Ascending aorta (tissue), 2 donors: Measurements from ENCODE around the gene CCND1. TPM values are rescaled to one million over a fixed set of nuclear protein-coding genes. Genes with fewer than 3 reads are reported as not detected.
"Not testable (repeated sequence)": the region's sequence is repeated elsewhere in the genome, so short reads cannot be mapped to it uniquely, and the experiment has no call there.

ENCODE experiments used
- DNase-seq, 2 donors: peaks; one replicate each; pipeline ENCODE4 v3.0.0-alpha.2; 2019; ENCODE audit warnings: low spot score in 2 of 2
- H3K27ac ChIP-seq, 2 donors: fragments of 200-600 bp; sonication (generic); one replicate each; pipeline ENCODE4 v1.5.1; 2016 to 2017; ENCODE audit warnings: mild to moderate bottlenecking in 1 of 2
- H3K27me3 ChIP-seq: fragments of 200-600 bp; sonication (generic); one replicate; pipeline ENCODE4 v1.5.1; 2017
- H3K36me3 ChIP-seq, 2 donors: fragments of 200-600 bp; sonication (generic); one replicate each; pipeline ENCODE4 v1.5.1; 2016
- H3K4me1 ChIP-seq, 2 donors: fragments of 200-600 bp; sonication (generic); one replicate each; pipeline ENCODE4 v1.5.1; 2016 to 2017; ENCODE audit warnings: mild to moderate bottlenecking in 1 of 2
- H3K4me3 ChIP-seq, 2 donors: fragments of 200-600 bp; sonication (generic); one replicate each; pipeline ENCODE4 v1.5.1; 2016 to 2017; ENCODE audit warnings: mild to moderate bottlenecking in 1 of 2
- H3K9me3 ChIP-seq, 2 donors: fragments of 200-600 bp; sonication (generic); one replicate each; pipeline ENCODE4 v1.5.1; 2016
- intact Hi-C: fragments of 100-400 bp; cut with DNase I; formaldehyde crosslinking; loops from one replicate; pipeline ENCODE4 v1.15.1; 2023
- total RNA-seq: library from RNA; depleted of rRNA; stranded (reverse); fragments of >200 nt; gene quantifications from one replicate; pipeline ENCODE4 v1.1.0, GENCODE V29; 2016
- TF ChIP-seq, protein P1 (sequence below), 3 experiments: fragments of 200-600 bp in 2 of 3; fragments of 450-650 bp in 1 of 3; sonication (generic) in 2 of 3; IDR thresholded peaks; one replicate each; pipeline ENCODE4 v1.5.1; 2016 to 2019; ENCODE audit warnings: antibody characterized with exemption in 3 of 3, mild to moderate bottlenecking in 1 of 3, moderate library complexity in 1 of 3

The CCND1 gene
- total RNA-seq, 1 donor from 2014 or later: 90.6 TPM

DNA sequence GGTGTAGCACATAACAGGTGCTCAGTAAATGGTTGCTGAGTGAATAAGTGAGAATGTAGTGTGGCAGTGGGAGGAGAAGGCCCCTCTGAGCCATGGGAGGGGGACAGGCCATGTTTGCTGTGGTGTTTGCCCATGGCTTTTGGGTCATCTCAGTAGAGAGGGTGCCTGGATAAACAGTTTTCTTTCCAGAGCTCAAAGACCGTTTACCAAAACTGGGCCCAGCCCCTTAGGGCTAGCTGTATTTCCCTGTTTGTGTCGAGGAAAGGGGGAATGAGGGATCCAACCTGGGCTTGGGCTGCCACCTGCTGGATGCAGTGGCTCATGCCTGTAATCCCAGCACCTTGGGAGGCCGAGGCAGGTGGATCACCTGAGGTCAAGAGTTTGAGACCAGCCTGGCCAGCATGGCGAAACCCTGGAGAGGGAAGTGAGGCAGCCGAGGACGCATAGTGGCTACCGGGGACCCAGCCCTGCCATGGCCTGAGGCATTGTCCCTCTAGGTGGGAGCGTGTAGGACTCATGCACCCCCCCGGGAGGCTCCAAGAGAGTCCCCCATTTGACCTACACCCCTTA, 42.9 kb downstream of the CCND1 start:
- no peak overlapping the region for H3K4me3 ChIP-seq
- no peak for DNase-seq
- intact Hi-C loops: loop anchor here (5.0 kb wide), 1 partner anchor 228 kb away; no protein-coding TSS in a partner anchor
- H3K27me3 ChIP-seq: no peaks in the 10 kb centered on the region
- TF ChIP-seq, protein P1, sequence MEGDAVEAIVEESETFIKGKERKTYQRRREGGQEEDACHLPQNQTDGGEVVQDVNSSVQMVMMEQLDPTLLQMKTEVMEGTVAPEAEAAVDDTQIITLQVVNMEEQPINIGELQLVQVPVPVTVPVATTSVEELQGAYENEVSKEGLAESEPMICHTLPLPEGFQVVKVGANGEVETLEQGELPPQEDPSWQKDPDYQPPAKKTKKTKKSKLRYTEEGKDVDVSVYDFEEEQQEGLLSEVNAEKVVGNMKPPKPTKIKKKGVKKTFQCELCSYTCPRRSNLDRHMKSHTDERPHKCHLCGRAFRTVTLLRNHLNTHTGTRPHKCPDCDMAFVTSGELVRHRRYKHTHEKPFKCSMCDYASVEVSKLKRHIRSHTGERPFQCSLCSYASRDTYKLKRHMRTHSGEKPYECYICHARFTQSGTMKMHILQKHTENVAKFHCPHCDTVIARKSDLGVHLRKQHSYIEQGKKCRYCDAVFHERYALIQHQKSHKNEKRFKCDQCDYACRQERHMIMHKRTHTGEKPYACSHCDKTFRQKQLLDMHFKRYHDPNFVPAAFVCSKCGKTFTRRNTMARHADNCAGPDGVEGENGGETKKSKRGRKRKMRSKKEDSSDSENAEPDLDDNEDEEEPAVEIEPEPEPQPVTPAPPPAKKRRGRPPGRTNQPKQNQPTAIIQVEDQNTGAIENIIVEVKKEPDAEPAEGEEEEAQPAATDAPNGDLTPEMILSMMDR (IDR thresholded peaks at IDR 0.05): no peak
- H3K36me3 ChIP-seq: no peaks in the 10 kb centered on the region
- H3K9me3 ChIP-seq: no peaks in the 10 kb centered on the region
- peaks cover 0 to 6% of the 10 kb centered on the region in 2 donors for H3K4me1 ChIP-seq
- H3K27ac ChIP-seq: no peak overlapping the region

DNA sequence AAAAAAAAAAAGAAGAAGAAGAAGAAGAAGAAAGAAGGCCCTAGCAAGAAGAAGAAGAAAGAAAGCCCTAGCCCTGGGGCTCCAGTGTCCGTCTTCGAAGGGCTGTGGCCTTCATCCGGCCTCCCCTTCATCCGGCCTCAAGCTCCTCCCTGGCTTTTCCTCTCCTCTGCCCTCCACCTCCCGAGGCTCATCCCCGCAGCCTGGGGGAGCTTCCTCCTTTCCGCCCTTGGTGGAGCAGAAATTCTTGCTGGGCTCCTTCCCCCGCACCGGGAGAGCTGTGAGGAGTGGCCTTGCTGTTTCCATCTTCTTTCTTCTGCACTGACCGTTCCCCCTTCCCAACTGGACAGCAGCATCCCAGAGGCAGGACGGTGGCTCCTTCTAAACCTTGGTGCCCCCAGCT, 43.7 kb downstream of the CCND1 start:
- peaks cover 0 to 6% of the 10 kb centered on the region in 2 donors for H3K4me1 ChIP-seq
- DNase-seq: no peak
- H3K9me3 ChIP-seq: no peaks in the 10 kb centered on the region
- TF ChIP-seq, protein P1 (IDR thresholded peaks at IDR 0.05): no peak
- no peaks in the 10 kb centered on the region for H3K36me3 ChIP-seq
- H3K27ac ChIP-seq: no peak overlapping the region
- no peak overlapping the region for H3K4me3 ChIP-seq
- H3K27me3 ChIP-seq: no peaks in the 10 kb centered on the region
- intact Hi-C loops: loop anchor here (5.0 kb wide), 2 partner anchors 203 to 228 kb away; no protein-coding TSS in a partner anchor

DNA sequence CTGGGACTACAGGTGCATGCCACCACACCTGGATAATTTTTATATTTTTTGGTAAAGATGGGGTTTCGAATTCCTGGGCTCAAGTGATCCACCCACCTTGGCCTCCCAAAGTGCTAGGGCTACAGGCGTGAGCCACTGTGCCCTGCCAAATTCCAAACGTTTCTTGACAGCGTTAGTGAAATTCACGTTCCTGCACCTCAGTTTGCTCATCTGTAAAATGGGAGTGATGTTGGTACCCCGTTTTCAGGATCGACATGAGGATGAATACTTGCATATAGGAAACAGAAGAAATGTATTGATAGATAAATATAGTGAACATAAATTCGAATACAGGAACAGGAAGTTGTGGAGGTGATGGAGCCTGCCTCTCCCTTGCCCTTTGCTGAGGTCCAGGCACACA, 44.4 kb downstream of the CCND1 start:
- Histone ChIP-seq H3K9me3 (no peaks in the 10 kb centered on the region), H3K4me3 (no peak overlapping the region), H3K4me1 (peaks cover 0 to 6% of the 10 kb centered on the region in 2 donors), H3K27me3 (no peaks in the 10 kb centered on the region), H3K27ac (no peak overlapping the region), H3K36me3 (no peaks in the 10 kb centered on the region)
- TF ChIP-seq, protein P1 (IDR thresholded peaks at IDR 0.05): no peak
- no peak for DNase-seq
- intact Hi-C loops: loop anchor here (5.0 kb wide), 1 partner anchor 202 kb away; no protein-coding TSS in a partner anchor

DNA sequence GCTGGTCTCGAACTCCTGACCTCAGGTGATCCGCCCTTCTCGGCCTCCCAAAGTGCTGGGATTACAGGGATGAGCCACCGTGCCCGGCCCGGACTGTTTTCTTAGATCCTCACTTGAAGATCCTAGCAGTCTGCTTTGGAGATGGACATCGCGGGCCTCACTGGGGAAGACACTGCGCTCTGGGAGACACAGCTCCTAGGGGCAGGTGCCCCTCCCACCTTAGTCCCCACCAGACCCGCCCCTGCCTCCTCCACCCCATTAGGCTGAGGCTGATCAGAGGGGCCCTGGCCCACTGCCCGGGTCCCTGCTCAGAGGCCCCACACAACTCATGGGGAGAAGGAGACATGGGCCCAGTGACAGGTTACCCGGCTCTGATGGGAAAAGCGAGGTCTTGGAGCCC, 45.5 kb downstream of the CCND1 start:
- TF ChIP-seq, protein P1 (IDR thresholded peaks at IDR 0.05): no peak
- Histone ChIP-seq H3K27me3 (no peaks in the 10 kb centered on the region), H3K4me3 (no peak overlapping the region), H3K36me3 (no peaks in the 10 kb centered on the region), H3K4me1 (peaks cover 0 to 6% of the 10 kb centered on the region in 2 donors), H3K27ac (no peak overlapping the region), H3K9me3 (no peaks in the 10 kb centered on the region)
- intact Hi-C loops: loop anchor here (2.0 to 5.0 kb wide), 2 partner anchors 201 to 510 kb away; no protein-coding TSS in a partner anchor
- no peak for DNase-seq

DNA sequence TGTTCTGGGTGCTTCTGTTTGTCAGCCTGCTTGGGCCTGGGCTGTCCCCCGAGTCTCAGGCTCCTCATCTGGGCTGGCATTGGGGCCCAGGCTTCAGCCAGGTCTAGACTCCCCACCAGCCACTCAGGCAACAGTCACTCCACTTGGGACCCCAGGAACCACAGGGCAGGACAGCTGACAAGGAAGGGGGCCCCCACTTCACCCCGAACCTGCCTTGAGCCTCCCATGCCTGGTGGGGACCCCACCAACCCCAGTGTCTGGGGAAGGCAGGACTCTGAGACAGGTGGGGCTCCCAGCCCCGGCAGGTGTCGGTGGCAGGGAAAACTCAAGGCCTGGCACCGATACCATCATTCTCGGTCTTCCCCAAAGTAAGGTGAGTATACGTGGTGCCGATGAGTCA, 45.9 kb downstream of the CCND1 start:
- no peak overlapping the region for H3K27ac ChIP-seq
- no peak for DNase-seq
- H3K27me3 ChIP-seq: no peaks in the 10 kb centered on the region
- TF ChIP-seq, protein P1 (IDR thresholded peaks at IDR 0.05): no peak
- no peak overlapping the region for H3K4me3 ChIP-seq
- H3K4me1 ChIP-seq: peaks cover 0 to 6% of the 10 kb centered on the region in 2 donors
- no peaks in the 10 kb centered on the region for H3K36me3 ChIP-seq
- no peaks in the 10 kb centered on the region for H3K9me3 ChIP-seq
- intact Hi-C loops: loop anchor here (2.0 to 5.0 kb wide), 2 partner anchors 200 to 510 kb away; no protein-coding TSS in a partner anchor

DNA sequence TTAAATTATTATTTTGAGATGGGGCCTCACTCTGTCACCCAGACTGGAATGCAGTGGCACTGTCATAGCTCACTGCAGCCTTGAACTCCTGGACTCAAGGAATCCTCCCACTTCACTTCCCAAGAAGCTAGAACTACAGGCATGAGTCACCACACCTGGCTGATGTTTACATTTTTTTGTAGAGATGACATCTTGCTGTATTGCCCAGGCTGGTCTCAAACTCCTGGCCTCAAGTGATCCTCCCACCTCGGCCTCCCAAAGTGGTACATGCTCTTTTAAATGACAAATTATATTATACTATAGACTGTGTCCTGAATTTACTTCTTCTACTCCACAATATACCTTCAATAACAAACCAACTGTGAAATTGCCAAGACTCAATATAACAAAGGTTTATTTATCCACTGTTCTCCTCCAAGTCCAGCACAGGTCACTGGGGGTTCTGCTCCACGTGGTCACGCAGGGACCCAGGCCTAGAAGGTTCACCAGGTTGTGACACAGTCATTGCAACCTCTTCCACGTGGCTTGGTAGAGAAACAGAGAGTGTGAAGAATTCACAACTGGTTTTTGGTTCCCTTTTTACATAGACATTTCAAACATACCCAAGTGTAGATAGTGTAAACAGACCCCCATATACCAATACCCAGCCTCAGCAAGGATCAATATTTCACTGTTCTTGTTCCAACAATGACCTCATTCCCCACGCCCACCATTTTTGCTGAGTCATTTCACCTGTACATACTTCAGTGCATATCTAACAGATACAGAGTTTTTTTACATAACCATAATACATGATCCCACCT, 47.2 kb downstream of the CCND1 start:
- H3K27ac ChIP-seq, H3K36me3 ChIP-seq, DNase-seq, H3K4me3 ChIP-seq, H3K27me3 ChIP-seq, H3K4me1 ChIP-seq, H3K9me3 ChIP-seq: not testable (repeated sequence)
- intact Hi-C loops: loop anchor here (2.0 to 5.0 kb wide), 2 partner anchors 199 to 509 kb away; no protein-coding TSS in a partner anchor
